Gastroesophageal sphincter (tissue), 3 donors: ENCODE data around the gene CHCHD6.

ENCODE experiments used
- CTCF ChIP-seq, 4 experiments: fragments of 200-600 bp in 2 of 4; fragments of 450-650 bp in 2 of 4; sonication (generic) in 1 of 4; IDR thresholded peaks; one replicate each; pipeline ENCODE4 v1.5.1; 2017 to 2019; ENCODE audit warnings: antibody characterized with exemption in 4 of 4, mild to moderate bottlenecking in 2 of 4, moderate library complexity in 2 of 4
- EP300 ChIP-seq: sonication (generic); formaldehyde crosslinking; IDR thresholded peaks from one replicate; pipeline ENCODE4 v1.6.1; 2017; ENCODE audit warnings: antibody characterized with exemption, mild to moderate bottlenecking
- POLR2A ChIP-seq, 2 donors: fragments of 450-650 bp; IDR thresholded peaks; one replicate each; pipeline ENCODE4 v1.6.1; 2017; ENCODE audit warnings: antibody characterized with exemption in 2 of 2, mild to moderate bottlenecking in 2 of 2, moderate library complexity in 1 of 2
- POLR2AphosphoS5 ChIP-seq: sonication (generic); formaldehyde crosslinking; IDR thresholded peaks from one replicate; pipeline ENCODE4 v1.6.1; 2017; ENCODE audit warnings: antibody characterized with exemption

- TF ChIP-seq CTCF (IDR thresholded peaks at IDR 0.05) (no peak), POLR2AphosphoS5 (no peak), POLR2A (IDR thresholded peaks at IDR 0.05) (no peak), EP300 (no peak)
Measured at GRCh38 chr3:126927846-126928245, 223.8 kb downstream of the CHCHD6 start.
